B cell (primary cell): Measurements from ENCODE around the gene GRB10.

Source experiments
- CTCF ChIP-seq: fragments of 200-600 bp; IDR thresholded peaks from one replicate; pipeline ENCODE4 v1.8.0; 2022; ENCODE audit warnings: antibody characterized with exemption, mild to moderate bottlenecking
- EZH2 ChIP-seq: IDR thresholded peaks from 2 replicates; pipeline ENCODE4 v1.6.1; 2012; ENCODE audit warnings: borderline replicate concordance, low read depth, mild to moderate bottlenecking, moderate library complexity, low read length; ENCODE audit not compliant: insufficient read depth, poor library complexity, severe bottlenecking

- TF ChIP-seq CTCF, result no peak
- TF ChIP-seq EZH2, result no peak
Measured at GRCh38 chr7:50745336-50745735, 37.4 kb downstream of the GRB10 start.
